Measurements from ENCODE around the gene PPP2R2C. TPM values are rescaled to one million over a fixed set of nuclear protein-coding genes. Genes with fewer than 3 reads are reported as not detected.

The PPP2R2C gene
- polyA plus RNA-seq, 3 donors from 2014 or later = not detected

DNA sequence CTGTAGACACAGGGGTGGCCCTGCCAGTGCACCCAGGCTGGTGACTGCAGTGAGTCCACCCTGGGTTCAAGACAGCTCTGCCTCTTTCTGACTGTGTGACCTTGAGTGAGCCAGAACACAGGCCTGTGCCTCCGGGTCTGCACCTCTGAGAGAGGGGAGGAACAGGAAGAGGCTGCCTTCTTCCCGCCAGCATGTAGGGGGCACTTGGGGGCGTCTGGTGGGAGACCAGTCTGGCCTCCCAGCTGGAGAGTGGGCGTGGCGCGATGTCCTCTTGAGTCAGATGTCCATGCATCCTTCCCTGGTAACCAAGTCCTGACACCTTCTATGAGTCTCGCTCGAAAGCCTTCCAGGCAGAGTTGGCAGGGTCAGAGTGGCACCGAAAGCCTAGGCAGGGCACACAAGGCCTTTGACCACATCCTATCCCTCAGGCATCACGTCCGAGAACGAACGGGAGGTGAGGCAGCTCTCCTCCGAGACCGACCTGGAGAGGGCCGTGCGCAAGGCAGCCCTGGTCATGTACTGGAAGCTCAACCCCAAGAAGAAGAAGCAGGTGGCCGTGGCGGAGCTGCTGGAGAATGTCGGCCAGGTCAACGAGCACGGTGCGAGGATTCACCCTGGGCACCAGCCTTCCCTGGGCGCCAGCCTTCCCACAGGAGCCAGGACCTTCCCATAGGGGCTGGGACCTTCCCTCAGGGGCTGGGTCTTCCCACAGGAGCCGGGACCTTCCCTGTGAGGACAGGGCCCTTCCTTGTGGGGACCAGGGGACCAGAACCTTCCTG is 181.5 kb downstream of the PPP2R2C start:
- H3K9me3 Mint-ChIP-seq = no peaks in the 10 kb centered on the region
- no peak for DNase-seq
- no peaks in the 10 kb centered on the region for H3K4me1 Mint-ChIP-seq
- H3K36me3 Mint-ChIP-seq = peaks cover 5 to 15% (median 11%) of the 10 kb centered on the region in 3 donors
- no peak overlapping the region for H3K27ac Mint-ChIP-seq
- H3K27me3 Mint-ChIP-seq (ENCODE audit: low read depth in 3 of 3) = no peaks in the 10 kb centered on the region
- no peak overlapping the region for H3K4me3 Mint-ChIP-seq

DNA sequence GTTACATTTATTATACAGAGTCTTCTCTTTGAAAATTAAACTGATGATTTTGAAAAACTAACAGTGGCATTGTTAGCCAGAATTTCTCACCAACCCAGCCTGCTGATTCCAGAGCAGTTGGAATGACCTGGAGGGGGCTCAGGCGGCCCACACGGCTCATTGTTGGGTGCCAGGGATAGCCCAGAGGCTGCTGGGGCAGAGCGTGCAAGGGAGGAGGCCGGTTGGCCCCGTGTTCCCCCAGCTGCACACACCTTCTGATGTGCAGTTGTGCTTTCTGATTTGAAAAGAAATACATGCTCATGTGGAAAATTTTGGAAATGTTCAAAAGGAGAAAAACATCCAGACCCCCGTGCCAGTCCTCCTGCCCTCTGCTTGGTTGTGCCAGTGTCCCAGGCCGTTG is 182.2 kb downstream of the PPP2R2C start:
- no peaks in the 10 kb centered on the region for H3K9me3 Mint-ChIP-seq

DNA sequence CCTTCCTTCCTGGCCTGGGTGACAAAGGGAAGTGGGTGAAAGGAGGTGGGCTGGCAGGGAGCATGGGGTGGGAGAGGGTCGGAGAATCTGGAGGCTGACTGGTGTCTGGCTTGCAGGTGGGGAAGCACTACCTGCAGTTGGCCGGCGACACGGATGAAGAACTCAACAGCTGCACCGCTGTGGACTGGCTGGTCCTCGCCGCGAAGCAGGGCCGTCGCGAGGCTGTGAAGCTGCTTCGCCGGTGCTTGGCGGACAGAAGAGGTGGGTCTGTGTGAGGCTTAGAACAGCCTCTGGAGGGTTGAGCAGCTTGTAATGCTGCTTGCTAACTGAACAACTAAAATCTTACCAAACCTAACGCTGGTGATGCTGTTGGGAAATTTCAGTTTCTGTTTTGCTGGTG is 183.5 kb downstream of the PPP2R2C start:
- no peak for DNase-seq
- no peaks in the 10 kb centered on the region for H3K9me3 Mint-ChIP-seq
- H3K27ac Mint-ChIP-seq = no peak overlapping the region

More for the DNA sequence above, 182.2 kb downstream of the PPP2R2C start:
- H3K27me3 Mint-ChIP-seq (ENCODE audit: low read depth in 3 of 3) = no peaks in the 10 kb centered on the region
- no peaks in the 10 kb centered on the region for H3K4me1 Mint-ChIP-seq
- no peak for DNase-seq
- peaks cover 5 to 15% (median 11%) of the 10 kb centered on the region in 3 donors for H3K36me3 Mint-ChIP-seq
- no peak overlapping the region for H3K27ac Mint-ChIP-seq
- H3K4me3 Mint-ChIP-seq = no peak overlapping the region

DNA sequence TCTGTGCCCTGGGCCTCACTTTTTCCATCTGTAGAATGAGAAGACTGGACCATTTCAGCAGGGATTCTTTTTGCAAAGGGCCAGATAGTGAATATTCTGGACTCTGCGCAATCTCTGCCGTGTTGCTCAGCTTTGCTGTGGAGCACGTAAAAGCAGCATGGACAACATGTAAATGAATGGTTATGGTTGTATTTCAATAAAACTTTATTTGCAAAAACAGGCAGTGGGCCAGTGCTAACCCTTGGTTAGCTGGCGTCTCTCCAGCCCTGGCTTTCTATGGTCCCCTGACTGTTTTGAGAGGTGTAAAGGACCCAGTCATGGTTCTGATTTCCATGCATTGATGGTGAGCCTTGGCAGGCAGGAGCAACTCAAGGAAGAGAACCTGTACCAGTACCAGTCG is 184.1 kb downstream of the PPP2R2C start:
- no peaks in the 10 kb centered on the region for H3K27me3 Mint-ChIP-seq (ENCODE audit: low read depth in 3 of 3)
- H3K4me3 Mint-ChIP-seq = no peak overlapping the region
- H3K27ac Mint-ChIP-seq = no peak overlapping the region
- peaks cover 5 to 8% (median 6%) of the 10 kb centered on the region in 3 donors for H3K36me3 Mint-ChIP-seq
- no peaks in the 10 kb centered on the region for H3K4me1 Mint-ChIP-seq
- no peak for DNase-seq
- no peaks in the 10 kb centered on the region for H3K9me3 Mint-ChIP-seq

More for the DNA sequence above, 183.5 kb downstream of the PPP2R2C start:
- H3K4me3 Mint-ChIP-seq = no peak overlapping the region
- no peaks in the 10 kb centered on the region for H3K4me1 Mint-ChIP-seq
- no peaks in the 10 kb centered on the region for H3K27me3 Mint-ChIP-seq (ENCODE audit: low read depth in 3 of 3)
- peaks cover 5 to 9% (median 7%) of the 10 kb centered on the region in 3 donors for H3K36me3 Mint-ChIP-seq

DNA sequence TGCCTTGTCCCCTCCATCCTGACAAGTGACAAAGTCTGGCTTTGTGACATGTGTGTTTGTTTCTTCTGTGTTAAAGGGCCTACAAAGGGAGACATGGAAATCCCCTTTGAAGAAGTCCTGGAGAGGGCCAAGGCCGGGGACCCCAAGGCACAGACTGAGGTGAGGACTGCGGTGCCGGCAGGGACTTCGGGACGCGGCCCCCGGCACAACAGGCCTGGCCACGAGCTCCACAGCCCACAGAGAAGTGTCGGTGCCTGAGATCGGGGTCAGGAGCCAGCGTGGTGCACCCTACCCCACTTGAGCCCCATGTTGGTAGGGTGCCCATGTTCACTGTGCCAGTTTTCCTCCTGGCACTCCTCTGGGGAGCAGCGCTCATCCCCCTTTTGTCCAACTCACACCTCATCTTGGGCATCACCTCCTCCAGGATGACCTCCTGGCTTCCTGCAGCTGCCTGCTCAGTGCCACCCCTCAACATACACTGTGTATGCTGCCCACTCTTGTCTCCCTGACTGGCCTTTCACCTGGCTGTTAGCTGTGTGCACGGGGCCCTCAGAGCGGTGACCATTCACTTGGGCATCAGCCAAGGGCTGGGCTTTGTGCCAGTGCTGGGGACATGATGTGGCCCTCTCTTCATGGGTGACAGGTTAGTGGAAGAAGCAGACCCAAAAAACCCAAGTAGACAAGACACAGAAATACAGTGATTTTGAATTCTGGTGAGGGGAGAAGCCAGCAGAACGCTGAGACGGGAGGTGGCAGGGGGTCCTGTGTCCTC is 185.2 kb downstream of the PPP2R2C start:
- Mint-ChIP-seq H3K27ac (peak overlapping the region in 1 of 6 donors; percentile 21), H3K4me3 (no peak overlapping the region), H3K27me3 (ENCODE audit: low read depth in 3 of 3) (peaks cover 0 to 1% (median 0%) of the 10 kb centered on the region in 3 donors), H3K4me1 (no peaks in the 10 kb centered on the region), H3K9me3 (no peaks in the 10 kb centered on the region), H3K36me3 (peaks cover 4 to 7% (median 5%) of the 10 kb centered on the region in 3 donors)
- no peak for DNase-seq

DNA sequence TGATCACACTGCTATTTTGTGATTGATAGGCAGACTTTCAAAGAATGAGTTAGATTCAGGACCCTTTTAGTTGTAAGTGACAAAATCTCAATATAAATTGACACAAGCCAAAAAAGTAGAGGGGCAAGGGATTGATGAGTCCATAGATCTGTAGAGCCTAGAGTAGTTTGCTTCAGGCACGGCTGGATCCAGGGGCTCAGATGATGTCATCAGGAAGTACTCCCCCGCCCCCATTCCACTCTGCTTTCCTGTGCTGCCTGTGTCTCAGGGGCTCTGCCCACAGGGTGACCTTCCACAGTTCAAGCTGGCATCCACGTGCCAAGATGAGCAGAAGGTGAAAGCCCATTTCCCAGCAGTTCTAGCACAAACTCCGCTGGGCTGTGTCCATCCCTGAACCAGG is 189.1 kb downstream of the PPP2R2C start:
- no peak for DNase-seq
- H3K27me3 Mint-ChIP-seq (ENCODE audit: low read depth in 3 of 3) = peaks cover 0 to 10% (median 2%) of the 10 kb centered on the region in 3 donors
- peaks cover 8 to 10% of the 10 kb centered on the region in 2 donors for H3K4me1 Mint-ChIP-seq
- H3K9me3 Mint-ChIP-seq = no peaks in the 10 kb centered on the region
- no peak overlapping the region for H3K4me3 Mint-ChIP-seq
- no peak overlapping the region for H3K27ac Mint-ChIP-seq
- peaks cover 0 to under 1% (median 0%) of the 10 kb centered on the region in 3 donors for H3K36me3 Mint-ChIP-seq

DNA sequence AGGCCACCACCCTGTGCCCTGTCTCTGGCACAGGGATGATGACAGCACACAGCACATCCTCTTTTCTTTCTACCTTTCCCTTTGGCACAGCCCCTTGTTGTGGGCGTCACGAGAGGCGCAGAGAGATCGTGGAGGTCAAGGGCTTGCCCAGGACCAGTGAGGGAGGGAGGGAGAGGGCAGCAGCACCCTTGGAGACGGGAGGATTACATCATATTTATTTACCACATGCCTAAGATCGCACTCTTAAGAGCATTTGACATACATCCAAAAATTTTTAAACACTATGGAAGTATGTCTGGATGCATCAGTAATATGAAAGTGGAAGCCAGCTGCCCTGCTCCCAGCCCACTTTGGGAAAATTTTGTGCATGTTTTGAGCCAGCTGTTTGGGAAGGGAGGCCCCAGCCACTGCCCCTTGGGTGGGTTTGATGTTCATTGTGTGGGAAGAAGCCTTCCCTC is 190.1 kb downstream of the PPP2R2C start:
- no peak for DNase-seq
- no peak overlapping the region for H3K4me3 Mint-ChIP-seq
- H3K4me1 Mint-ChIP-seq = peaks cover 9 to 10% of the 10 kb centered on the region in 2 donors
- no peaks in the 10 kb centered on the region for H3K36me3 Mint-ChIP-seq
- peaks cover 0 to 10% (median 2%) of the 10 kb centered on the region in 3 donors for H3K27me3 Mint-ChIP-seq (ENCODE audit: low read depth in 3 of 3)
- no peaks in the 10 kb centered on the region for H3K9me3 Mint-ChIP-seq
- no peak overlapping the region for H3K27ac Mint-ChIP-seq

DNA sequence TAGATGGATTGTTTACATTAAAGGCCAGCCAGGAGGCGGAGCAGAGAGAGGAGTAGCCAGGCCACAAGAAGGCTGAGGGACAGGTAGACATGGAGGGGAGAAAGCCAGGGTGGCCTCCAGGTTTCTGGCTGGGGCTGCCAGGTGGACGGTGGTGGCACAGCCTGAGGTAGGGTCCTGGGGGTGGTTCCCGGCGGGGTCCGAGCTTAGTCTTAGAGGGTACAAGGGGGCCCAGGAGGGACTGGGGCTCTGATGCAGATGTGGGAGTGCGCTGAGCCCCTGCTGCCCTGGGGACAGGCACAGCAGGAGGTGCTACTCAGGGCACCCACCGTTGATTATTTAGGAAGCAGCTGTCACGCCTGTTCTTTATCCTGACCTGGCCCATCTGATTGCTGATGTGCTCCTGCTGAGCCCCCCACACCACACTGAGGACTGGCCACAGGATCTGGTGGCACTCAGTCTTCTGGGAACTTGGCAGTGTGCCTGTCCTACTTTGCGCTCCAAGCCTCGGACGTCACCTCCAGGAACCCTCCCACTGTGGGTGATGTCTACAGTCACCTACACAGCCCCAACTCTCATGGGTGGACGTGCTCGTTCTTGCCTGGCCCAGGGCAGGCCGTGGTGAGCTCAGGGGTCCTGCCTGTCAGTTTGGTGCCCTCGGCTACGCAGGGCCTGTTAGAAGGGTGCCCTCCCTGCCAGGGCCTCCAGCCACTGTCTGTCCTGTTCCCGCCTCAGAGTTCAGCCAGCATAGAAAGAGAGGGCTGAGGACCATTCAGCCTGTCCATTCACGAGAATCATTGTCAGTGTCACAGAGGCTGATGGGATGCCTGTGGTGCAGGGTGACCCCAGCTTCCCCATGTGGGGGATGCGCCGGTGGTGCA is 190.7 kb downstream of the PPP2R2C start:
- Mint-ChIP-seq H3K27ac (no peak overlapping the region), H3K4me3 (no peak overlapping the region), H3K27me3 (ENCODE audit: low read depth in 3 of 3) (peaks cover 0 to 12% (median 3%) of the 10 kb centered on the region in 3 donors), H3K4me1 (peaks cover 10 to 11% of the 10 kb centered on the region in 2 donors), H3K9me3 (no peaks in the 10 kb centered on the region), H3K36me3 (no peaks in the 10 kb centered on the region)
- no peak for DNase-seq

DNA sequence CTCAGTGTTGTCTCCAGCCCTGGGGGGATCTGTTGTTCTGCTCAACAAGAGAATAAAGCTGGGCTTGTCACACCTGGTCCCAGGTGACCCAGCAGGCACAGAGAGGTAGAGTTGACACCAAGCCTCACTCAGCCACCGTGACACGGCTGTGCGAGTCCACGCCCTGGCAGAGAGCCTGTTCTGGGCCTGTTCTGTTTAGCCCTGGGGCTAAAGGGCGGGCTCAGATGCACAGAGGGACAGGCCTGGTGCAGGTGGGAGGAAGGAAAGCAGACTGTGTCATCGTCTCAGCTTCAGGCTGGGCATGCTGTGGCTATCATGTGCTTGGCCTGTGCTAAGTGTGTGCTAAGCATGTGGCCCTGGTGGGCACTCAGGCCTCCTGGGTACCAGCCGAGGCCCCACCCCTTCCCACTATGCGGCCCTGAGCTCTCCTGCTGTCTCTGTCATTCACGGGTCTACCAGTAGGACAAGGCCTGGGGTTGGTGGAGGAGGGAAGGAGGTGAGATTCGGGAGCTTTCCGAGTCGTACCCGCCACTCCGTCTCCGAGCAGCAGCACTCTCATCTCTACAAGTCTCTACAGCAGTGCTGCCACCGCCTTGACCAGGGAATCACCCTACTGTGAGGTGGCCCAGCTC is 191.9 kb downstream of the PPP2R2C start:
- peaks cover 10 to 11% of the 10 kb centered on the region in 2 donors for H3K4me1 Mint-ChIP-seq
- no peaks in the 10 kb centered on the region for H3K36me3 Mint-ChIP-seq
- H3K27me3 Mint-ChIP-seq (ENCODE audit: low read depth in 3 of 3) = peaks cover 0 to 12% (median 3%) of the 10 kb centered on the region in 3 donors
- H3K9me3 Mint-ChIP-seq = no peaks in the 10 kb centered on the region
- DNase-seq = no peak
- H3K4me3 Mint-ChIP-seq = no peak overlapping the region
- H3K27ac Mint-ChIP-seq = no peak overlapping the region

DNA sequence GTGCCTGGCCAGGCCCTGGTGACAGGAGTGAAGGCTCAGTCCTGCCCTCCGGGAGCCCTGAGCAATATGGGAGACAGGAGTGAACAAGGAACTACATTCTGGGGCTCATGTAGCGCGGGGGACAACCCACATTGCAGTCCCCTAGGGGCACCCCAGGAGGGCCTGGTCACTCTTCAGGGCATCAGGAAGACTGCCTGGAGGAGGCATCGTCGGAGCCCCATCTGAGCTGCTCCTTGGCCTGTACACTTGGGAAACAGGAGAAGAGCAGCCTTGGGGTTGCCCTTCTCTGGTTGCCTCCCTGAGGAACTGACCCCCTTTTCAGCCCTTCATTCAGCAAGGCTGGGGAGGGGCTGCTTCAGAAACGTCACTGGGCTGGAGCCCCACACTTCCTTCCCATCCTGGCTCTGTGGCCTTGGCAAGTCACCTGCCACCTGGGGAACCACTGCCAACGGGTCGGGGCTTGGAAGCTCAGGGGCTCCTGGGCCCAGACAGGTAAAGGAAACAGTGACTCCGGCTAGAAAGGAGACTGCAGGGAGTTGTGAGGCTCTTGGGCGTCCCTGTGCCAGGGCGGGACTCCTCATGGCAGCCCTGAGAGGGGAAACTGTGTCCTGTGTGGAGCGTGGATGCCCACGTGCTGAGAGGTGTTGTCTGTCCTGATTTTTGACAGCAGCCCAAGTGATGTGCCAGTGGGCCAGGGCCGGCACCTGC is 192.7 kb downstream of the PPP2R2C start:
- DNase-seq = no peak
- Mint-ChIP-seq H3K4me1 (peaks cover 10 to 11% of the 10 kb centered on the region in 2 donors), H3K27me3 (ENCODE audit: low read depth in 3 of 3) (peaks cover 0 to 12% (median 3%) of the 10 kb centered on the region in 3 donors), H3K9me3 (no peaks in the 10 kb centered on the region), H3K4me3 (no peak overlapping the region), H3K36me3 (no peaks in the 10 kb centered on the region), H3K27ac (no peak overlapping the region)

DNA sequence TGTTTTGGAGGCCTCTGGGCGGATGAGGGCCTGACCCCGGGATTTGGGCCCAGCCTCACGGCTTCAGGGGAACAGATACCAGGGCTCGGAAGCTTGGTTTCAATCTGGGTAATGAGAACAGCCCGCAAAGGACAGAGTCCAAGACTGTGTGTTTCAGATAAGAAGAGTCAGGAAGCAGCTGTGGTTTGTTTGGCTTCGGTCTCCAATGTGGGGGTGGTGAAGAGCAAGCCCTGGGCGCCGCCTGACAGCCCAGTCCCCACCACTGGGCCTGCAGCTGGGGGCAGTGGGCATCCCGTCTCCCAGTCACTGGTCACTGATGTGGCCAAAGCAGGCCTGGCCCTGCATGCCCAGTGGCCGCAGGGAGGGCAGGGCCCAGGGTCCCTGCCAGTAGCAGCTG is 193.6 kb downstream of the PPP2R2C start:
- peak; percentile 22 to 36 (median 27) for DNase-seq
- Mint-ChIP-seq H3K4me3 (peak overlapping the region; percentile 49 to 82 (median 65)), H3K9me3 (no peaks in the 10 kb centered on the region), H3K27me3 (ENCODE audit: low read depth in 3 of 3) (peaks cover 0 to 12% (median 5%) of the 10 kb centered on the region in 3 donors), H3K4me1 (peaks cover 10 to 11% of the 10 kb centered on the region in 2 donors), H3K27ac (peak overlapping the region in 1 of 6 donors; percentile 35), H3K36me3 (no peaks in the 10 kb centered on the region)

DNA sequence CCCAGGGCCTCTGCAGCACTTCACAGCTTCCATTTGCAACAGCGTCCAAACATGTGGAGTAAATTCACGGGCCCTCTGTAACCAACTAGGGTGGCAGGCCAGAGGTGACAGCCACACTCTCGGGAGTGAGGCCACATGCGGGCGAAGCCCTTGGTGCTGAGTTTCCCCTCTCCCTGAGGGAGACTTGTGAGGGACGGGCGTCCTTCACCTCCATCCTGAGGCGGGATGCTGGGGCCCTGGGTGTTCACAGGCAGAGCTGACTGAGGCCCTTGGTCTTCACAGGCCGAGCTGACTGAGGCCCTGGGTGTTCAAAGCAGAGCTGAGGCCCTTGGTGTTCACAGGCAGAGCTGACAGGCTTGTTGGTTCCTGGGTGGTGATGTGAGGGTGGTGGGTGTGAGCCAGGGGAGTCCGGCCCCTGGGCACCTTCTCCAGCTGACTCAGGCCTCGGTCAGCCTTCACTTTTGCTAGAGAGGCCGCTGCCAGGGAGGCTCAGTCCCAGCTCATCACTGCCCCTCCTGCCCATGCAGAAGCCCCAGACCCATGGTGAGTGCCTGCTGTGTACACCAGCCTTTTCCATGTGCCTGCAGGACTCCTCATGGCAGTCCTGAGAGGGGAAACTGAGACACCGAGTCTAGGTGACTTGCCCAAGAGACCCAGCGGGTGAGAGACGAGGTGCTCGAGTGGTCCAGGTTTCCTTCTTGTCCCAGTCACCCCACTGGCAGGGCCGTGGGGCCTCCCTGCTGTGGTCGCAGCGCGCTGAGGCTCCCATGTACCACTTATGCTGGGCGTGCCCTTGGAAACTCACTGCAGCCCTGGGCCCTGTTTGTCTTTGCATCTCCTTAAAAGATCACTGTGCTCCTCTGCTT is 194.2 kb downstream of the PPP2R2C start:
- Mint-ChIP-seq H3K27ac (peak overlapping the region in 1 of 6 donors; percentile 35), H3K9me3 (no peaks in the 10 kb centered on the region), H3K27me3 (ENCODE audit: low read depth in 3 of 3) (peaks cover 0 to 12% (median 5%) of the 10 kb centered on the region in 3 donors), H3K4me1 (peaks cover 10 to 11% of the 10 kb centered on the region in 2 donors), H3K4me3 (peak overlapping the region; percentile 49 to 82 (median 65)), H3K36me3 (no peaks in the 10 kb centered on the region)
- no peak for DNase-seq
